GM19023 (cell line): Measurements from ENCODE around the gene GPBP1L1.
"Not testable (repeated sequence)": the region's sequence is repeated elsewhere in the genome, so short reads cannot be mapped to it uniquely, and the experiment has no call there.

Experiments
- ATAC-seq: cut with Tn5 transposase; IDR thresholded peaks from one replicate; pipeline ENCODE4 v1.9.1; 2021; ENCODE audit warnings: mild to moderate bottlenecking, moderate library complexity; ENCODE audit not compliant: unreplicated experiment

Gene GPBP1L1

DNA sequence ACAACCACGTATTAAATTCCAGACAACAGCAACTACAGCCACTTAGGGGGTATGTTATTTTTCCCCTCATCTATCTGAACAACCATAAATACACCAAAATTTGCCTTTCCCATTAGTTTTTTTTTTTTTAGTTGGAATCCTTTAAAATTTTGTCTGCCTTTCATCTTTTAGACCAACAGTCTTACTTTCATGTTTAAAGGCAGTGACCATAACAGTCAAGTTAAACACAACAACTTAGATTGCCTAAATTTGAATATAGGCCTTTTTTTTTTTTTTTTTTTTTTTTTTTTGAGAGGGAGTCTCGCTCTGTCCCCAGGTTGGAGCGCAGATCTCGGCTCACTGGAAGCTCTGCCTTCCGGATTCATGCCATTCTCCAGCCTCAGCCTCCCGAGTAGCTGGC lies 3.4 kb downstream of the GPBP1L1 start:
- ATAC-seq = no peak

GRCh38 chr1:45679123-45679522 lies 7.2 kb downstream of the GPBP1L1 start:
- ATAC-seq = no peak

- ATAC-seq = no peak
These were observed 7.8 kb downstream of the GPBP1L1 start for GRCh38 chr1:45678489-45678888.

DNA sequence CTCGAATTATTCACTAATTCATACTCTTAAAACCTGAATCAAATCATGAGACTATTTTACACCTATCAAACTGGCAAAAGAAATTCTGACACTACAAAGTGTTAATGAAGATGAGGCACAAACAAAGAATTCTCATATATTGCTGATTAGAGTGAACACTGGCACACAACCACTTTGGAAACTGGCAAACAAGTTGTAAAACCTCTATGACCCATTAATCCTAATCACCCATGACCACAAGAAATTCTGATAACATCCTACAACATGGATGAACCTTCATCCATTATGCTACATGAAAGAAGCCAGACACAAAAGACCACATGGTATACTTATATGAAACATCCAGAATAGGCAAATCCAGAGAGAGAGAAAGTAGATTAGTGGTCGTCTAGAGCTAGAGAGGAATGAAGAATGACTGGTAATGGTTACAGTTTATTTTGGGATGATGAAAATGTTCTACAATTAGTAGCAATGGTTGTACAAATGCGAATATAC lies 8.5 kb downstream of the GPBP1L1 start:
- ATAC-seq = no peak

DNA sequence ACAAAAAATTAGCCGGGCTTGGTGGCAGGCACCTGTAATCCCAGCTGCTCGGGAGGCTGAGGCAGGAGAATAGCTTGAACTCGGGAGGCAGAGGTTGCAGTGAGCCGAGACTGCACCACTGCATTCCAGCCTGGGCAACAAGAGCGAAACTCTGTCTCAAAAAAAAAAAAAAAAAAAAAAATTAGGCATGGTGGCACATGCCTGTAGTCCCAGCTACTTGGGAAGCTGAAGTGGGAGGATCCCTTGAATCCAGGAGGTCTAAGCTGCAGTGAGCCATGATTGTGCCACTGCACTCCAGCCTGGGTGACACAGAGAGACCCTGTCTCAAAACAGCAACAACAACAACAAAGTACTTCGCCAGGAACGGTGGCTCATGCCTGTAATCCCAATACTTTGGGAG lies 9.8 kb downstream of the GPBP1L1 start:
- ATAC-seq = not testable (repeated sequence)

GRCh38 chr1:45674478-45674877 lies 11.9 kb downstream of the GPBP1L1 start:
- no peak for ATAC-seq

GRCh38 chr1:45673956-45674355 lies 12.4 kb downstream of the GPBP1L1 start:
- ATAC-seq = no peak

- ATAC-seq = no peak
These were observed 16.3 kb downstream of the GPBP1L1 start for GRCh38 chr1:45669859-45670655.

DNA sequence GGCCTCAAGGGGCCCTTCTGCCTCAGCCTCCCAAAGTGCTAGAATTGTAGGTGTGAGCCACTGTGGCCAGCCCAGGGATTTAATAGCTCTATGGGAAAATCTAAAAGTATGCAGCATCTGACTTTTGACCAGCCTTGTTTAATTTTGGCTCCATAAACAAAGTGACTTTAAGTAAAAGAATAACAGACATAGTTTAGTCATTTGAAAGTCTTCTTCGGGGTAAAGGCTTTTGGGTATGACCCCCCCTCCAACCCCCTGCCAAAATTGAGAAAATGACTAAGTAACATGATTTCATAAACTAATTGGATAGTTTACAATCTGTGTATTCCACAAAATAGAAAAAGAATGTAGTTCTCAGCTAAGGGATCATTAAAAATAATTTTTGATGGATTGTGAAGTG lies 17.0 kb downstream of the GPBP1L1 start:
- ATAC-seq = no peak

- no peak for ATAC-seq
These were observed 17.8 kb downstream of the GPBP1L1 start for GRCh38 chr1:45668526-45668925.

DNA sequence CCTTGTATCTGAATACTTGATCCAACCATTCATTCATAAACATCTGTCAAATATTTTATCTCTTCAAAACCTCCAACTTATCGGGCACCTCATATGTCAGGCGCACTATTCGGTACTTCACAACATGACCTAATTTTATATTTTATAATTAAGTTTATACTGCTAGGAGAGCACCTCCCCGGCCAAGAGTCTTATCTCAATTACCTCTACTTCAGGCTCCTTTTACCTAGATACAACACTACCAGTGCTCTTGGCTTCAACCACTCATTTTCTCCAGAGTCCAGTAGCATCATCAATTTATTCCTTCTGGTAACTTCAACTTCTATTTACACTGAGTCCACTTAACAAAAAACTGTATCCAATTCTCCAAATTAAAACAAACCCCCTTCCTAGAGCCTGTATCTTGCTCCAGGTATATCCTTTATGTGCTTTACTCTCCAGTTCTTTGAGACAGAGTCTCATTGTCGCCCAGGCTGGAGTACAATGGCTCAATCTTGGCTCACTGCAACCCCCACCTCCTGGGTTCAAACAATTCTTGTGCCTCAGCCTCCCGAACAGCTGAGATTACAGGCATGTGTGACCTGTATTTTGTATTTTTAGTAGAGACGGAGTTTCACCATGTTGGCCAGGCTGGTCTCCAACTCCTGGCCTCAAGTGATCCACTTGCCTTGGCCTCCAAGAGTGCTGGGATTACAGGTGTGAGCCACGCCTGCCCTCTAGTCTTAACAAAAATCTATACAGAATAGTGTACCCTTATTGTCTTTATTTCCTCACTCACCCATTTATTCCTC lies 18.8 kb downstream of the GPBP1L1 start:
- ATAC-seq = no peak

DNA sequence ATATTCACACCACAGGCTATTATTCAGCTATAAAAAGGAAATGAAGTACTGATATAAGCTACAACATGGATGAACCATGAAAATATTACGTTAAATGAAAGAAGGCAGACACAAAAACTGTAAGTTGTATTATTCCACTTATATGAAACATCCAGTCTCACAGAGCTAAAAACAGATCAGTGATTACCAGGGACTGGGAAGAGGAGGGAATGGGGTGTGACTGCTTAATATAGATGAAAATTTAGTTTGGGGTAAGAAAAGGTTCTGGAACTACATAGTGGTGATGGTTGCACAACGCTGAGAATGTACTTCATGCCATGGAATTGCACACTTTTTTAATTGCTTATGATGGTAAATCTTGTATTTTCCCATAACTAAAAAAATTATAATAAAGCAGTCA lies 19.5 kb downstream of the GPBP1L1 start:
- no peak for ATAC-seq

DNA sequence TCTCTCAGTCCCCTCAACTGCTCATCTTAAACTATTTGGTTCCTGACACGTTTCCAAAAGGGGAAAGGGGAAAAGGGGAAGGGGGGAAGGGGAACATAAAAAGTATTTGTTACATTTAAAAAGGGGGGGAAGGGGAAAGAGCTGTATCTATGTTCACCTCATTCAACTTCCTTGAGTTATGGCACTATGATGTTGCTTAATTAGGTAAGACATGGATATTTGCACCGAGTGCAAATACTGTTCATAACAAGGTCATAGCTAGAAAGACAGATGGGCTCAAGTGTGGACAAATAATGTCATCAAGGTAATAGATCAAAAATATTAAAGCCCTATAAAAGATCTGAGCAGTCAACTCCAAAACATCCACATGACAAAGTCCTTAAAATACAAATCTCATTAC lies 26.0 kb downstream of the GPBP1L1 start:
- ATAC-seq = no peak

DNA sequence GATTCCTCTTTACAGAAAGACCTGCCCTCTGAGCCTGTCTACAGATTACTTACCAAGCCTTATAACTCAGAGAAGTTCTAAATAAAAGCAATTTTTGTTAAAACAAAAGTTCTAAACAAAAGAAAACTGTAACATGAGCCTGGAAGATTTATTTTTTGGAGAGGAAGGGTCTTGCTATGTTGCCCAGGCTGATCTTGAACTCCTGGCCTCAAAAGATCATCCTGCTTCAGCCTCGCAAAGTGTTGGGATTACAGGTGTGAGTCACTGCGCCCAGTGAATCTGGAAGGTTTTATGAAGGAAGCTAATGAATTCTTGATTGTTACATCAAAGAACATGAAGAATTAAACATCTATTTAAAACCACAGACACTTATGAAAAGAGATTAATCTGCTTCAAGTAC lies 27.1 kb downstream of the GPBP1L1 start:
- no peak for ATAC-seq

- ATAC-seq = no peak
These were observed 28.2 kb downstream of the GPBP1L1 start for GRCh38 chr1:45658171-45658570.

- ATAC-seq = no peak
These were observed 29.6 kb downstream of the GPBP1L1 start for GRCh38 chr1:45656573-45657226.

- ATAC-seq = no peak
These were observed 31.6 kb downstream of the GPBP1L1 start for GRCh38 chr1:45654540-45655280.

DNA sequence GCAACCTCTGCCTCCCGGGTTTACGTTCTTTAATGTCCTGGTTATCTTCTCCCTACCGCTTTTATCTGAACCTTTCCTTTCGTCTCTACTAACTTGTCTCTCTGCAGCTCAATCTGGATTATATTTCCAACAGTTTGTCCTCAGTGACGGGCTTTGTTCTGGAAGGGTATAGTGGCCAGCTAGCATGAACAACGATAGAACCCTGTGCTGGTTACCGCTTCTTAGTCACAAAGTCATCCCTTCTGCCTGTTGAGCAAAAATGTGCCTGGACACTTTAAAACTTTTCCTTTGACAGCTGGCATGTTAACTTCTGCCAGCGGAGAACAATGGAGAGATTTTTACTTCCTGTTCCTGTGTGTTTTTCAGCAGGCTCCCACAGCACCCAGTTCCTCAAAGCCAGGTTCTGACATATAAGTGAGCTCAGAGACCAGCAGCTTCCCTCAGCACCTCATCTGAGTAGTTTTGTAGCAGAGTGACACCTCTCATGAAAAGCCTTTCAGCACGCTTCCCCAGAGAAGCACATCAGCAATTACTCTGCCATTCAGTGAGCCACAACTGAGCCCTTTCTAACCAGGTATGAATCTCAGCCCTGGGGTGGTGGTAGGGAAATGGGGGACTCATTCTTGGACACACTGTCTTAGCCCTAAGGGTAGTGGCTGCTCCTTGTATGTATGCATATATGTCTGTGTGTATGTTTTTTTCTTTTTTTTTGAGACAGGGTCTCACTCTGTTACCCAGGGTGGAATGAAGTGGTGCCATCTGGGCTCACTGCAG lies 38.9 kb downstream of the GPBP1L1 start:
- ATAC-seq = no peak

DNA sequence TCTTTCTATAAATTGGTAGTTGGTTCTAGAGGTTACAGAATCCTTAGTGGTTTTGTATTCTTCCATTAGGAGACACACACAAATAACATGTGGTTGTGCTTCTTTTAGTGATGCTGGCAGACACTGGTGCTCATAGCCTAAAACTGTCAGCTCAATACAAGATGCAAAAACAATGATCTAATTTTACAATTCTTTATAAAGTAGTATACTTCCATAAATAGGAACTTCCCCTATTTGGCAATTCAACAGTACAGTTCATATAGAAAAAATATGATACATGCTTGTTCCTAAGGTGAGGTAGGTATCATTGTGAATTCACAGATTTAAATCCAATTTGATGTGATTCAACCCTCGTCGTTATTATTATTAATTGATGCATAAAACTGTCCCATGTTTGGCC lies 41.7 kb downstream of the GPBP1L1 start:
- ATAC-seq = no peak

- no peak for ATAC-seq
These were observed 42.4 kb downstream of the GPBP1L1 start for GRCh38 chr1:45643978-45644377.
